IPS-18c (cell line): ENCODE data around the gene ARHGAP21.

Experiments used
- H3K4me3 ChIP-seq: 2 replicates; pipeline ENCODE4 v1.7.0; 2013; ENCODE audit warnings: low read depth, mild to moderate bottlenecking, low read length, moderate library complexity; ENCODE audit not compliant: insufficient read depth
- H3K9me3 ChIP-seq: one replicate; pipeline ENCODE4 v1.6.1; 2013; ENCODE audit warnings: mild to moderate bottlenecking, low read length, moderate library complexity; ENCODE audit not compliant: control insufficient read depth, insufficient read depth

The ARHGAP21 gene

GRCh38 chr10:24618401-24618800, 105.3 kb downstream of the ARHGAP21 start:
- Histone ChIP-seq H3K9me3 (no peaks in the 10 kb centered on the region), H3K4me3 (no peak overlapping the region)

GRCh38 chr10:24617771-24618396, 105.8 kb downstream of the ARHGAP21 start:
- Histone ChIP-seq H3K9me3 (no peaks in the 10 kb centered on the region), H3K4me3 (no peak overlapping the region)

GRCh38 chr10:24616536-24616935, 107.2 kb downstream of the ARHGAP21 start:
- Histone ChIP-seq H3K9me3 (no peaks in the 10 kb centered on the region), H3K4me3 (no peak overlapping the region)

GRCh38 chr10:24606021-24606420, 117.7 kb downstream of the ARHGAP21 start:
- Histone ChIP-seq H3K4me3 (no peak overlapping the region), H3K9me3 (no peaks in the 10 kb centered on the region)

- H3K9me3 ChIP-seq, result no peaks in the 10 kb centered on the region
- no peak overlapping the region for H3K4me3 ChIP-seq
Measured at GRCh38 chr10:24605141-24605540, 118.5 kb downstream of the ARHGAP21 start.

DNA sequence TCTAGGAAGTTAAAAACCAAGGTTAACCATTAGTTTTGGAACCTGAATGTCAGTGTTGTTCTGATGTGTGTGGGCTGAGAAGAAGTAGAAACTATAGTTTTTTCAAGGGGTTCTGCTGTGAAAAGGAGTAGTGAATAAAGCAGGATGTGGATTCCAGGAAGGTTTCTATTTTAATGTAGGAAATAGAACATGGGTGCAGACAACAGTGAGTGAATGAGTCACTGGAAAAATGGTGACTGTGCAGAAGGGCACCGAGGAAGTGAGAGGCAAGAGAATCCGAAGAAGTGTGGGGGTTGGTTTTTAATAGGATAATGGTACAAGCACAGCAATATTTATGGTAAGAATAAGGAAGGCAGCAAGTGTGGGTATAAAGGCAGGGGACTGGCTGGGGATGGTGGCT, 120.4 kb downstream of the ARHGAP21 start:
- H3K4me3 ChIP-seq, result no peak overlapping the region
- no peaks in the 10 kb centered on the region for H3K9me3 ChIP-seq

DNA sequence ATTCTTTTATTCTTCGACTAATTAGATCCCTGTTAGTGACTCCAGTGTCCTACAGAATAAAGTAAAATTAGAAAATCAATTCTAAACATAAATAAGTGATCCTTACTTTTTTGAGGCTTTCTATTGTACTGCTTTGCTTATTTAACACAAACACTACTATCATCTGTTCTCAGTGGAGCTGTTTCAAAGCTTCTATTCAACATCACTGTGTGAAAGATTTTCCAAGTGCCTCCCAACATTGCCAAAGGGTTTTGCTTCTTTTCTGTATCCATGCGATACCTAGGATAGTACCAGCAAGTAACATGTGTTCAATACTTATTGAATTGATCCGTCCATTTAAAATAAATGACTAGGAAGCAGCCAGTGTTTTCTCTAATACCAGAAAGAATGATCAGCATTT, 125.7 kb downstream of the ARHGAP21 start:
- no peak overlapping the region for H3K4me3 ChIP-seq
- H3K9me3 ChIP-seq, result no peaks in the 10 kb centered on the region

GRCh38 chr10:24597426-24597825, 126.3 kb downstream of the ARHGAP21 start:
- Histone ChIP-seq H3K9me3 (no peaks in the 10 kb centered on the region), H3K4me3 (no peak overlapping the region)

DNA sequence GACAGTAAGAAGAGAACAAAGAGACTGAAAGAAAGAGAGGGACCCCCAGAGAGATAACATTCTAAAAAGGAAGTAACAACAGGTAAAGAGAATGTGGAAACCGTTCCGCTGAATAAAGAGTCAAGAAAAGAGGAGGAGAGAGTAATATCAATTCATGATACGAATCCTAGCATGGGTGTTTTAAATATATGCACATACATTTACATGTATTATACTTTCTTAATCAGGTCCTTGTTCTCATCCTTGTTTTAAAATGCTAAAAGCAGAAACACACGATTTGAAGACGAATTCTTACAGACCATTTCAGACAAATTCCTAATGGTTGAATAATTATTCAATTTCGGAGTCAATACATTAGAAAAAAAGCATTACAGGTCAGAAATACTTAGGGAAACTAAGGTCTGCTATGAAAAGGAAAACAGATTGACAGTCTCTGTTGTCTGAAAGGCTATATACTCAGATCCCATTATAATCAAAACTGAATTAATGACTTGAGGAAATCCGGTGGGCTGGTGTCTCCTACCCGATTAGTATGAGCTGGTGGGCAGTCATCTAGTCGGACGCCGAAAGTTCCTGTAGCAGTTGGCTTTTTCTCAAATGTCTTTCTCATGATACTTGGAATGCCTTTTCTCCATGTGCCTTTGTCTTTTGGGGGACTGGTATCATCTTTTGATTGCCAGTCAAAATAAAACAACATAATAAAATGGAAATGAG, 127.3 kb downstream of the ARHGAP21 start:
- H3K9me3 ChIP-seq, result no peaks in the 10 kb centered on the region
- no peak overlapping the region for H3K4me3 ChIP-seq

- Histone ChIP-seq H3K9me3 (no peaks in the 10 kb centered on the region), H3K4me3 (no peak overlapping the region)
Measured at GRCh38 chr10:24590697-24591457, 132.8 kb downstream of the ARHGAP21 start.

DNA sequence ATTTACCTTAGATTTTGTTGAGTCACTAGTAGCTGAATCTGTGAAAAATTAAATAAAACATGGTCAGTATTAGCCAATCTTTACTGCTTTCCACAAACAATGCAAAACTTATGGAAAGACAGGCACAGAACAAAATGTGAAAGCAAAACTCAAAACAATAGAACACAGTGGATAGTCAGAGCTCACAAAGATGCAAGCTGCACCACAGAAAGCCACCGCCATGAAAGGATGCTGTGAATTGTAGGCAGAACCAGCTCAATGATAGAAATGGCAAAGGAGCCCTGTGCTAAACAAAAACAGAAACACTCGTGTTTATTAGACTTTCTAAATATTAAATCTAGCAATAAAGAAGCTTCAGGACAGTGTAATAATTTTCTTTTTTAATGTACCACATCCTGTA, 134.4 kb downstream of the ARHGAP21 start:
- Histone ChIP-seq H3K9me3 (no peaks in the 10 kb centered on the region), H3K4me3 (no peak overlapping the region)

GRCh38 chr10:24579906-24580305, 143.8 kb downstream of the ARHGAP21 start:
- H3K4me3 ChIP-seq, result no peak overlapping the region
- no peaks in the 10 kb centered on the region for H3K9me3 ChIP-seq

- Histone ChIP-seq H3K4me3 (no peak overlapping the region), H3K9me3 (no peaks in the 10 kb centered on the region)
Measured at GRCh38 chr10:24579448-24579847, 144.2 kb downstream of the ARHGAP21 start.

GRCh38 chr10:24575481-24576002, 148.1 kb downstream of the ARHGAP21 start:
- Histone ChIP-seq H3K9me3 (no peaks in the 10 kb centered on the region), H3K4me3 (no peak overlapping the region)

DNA sequence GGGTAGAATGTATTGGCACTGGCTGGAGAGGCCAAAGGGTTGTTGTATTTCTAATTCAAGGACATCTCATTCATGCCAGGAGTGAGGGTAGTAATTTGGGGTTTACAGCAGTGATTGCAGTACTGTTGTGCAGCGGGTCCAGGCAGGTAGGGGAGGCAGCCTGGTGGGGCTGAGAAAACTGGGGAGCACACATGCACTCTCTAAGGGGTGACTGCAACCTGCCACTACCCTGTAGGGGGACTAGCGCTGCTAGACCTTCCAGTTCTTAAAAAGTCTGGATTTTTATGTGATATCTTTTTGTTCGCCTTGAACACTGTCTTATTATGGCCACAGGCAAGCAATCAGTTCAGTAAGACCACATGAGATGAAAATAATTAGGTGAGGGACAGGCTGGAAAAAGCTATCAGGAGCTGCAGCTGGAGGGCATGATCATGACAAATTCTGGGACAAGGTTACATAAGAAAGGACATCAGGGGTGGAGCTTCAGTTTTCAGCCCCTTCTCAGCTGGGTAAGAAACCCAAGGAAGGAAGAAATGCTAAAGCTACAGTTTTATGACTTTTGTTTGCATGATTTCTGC, 149.0 kb downstream of the ARHGAP21 start:
- Histone ChIP-seq H3K4me3 (no peak overlapping the region), H3K9me3 (no peaks in the 10 kb centered on the region)

DNA sequence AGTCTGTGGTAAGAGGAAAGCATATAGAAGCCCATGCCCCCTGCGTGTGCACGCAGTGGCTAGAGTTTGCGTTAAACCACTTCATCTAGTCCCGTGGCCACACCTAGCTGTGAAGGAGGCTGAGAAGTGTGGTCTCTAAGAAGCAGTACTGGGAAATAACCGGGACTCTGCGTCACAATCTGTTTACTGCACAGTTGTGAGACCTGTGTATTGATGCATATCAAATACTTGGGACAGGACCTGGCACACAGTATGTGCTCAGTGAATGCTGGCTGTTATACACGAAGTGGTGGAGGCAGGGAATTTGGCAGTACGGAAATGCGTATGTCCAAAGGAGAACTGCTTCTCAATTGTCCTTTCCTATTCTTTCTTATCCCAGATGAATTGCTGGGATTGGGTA, 149.5 kb downstream of the ARHGAP21 start:
- Histone ChIP-seq H3K9me3 (no peaks in the 10 kb centered on the region), H3K4me3 (no peak overlapping the region)

DNA sequence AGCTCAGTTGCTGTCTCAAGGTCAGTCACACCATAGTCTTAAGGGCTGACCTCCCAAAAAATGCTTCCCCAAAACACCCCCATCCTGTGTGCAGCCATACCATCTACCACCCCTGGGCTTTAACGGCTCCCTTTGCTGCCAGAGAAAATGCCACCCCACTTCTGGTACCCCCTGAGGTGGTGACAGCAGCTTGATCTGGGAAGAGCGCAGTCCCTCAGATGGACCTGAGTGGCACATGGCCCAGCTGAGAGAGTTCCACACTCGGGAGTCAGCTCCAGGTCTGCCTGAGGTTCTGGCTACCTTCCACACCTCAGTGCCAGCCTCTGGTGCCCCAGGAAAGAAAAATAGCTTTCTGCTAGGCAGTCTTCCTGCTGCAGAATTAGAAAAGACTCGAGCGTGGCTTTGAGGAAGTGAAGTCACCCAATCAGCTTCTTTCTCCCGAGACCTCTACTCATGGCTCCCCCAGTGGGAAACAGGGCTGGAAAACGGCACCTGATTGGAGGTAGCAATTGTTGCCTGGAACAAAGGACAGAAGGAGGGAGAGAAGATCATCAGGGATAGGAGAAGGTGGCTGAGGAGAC, 151.7 kb downstream of the ARHGAP21 start:
- no peak overlapping the region for H3K4me3 ChIP-seq
- H3K9me3 ChIP-seq, result no peaks in the 10 kb centered on the region
